Neural progenitor cell (in vitro differentiated cells): ENCODE results near the gene ATP4A.

Source experiments
- CTCF ChIP-seq: fragments of 200-600 bp; sonication (generic); IDR thresholded peaks from 2 replicates; pipeline ENCODE4 v1.5.1; 2017; ENCODE audit warnings: antibody characterized with exemption, mild to moderate bottlenecking
- EZH2 ChIP-seq: fragments of 200-600 bp; sonication (generic); IDR thresholded peaks from 2 replicates; pipeline ENCODE4 v1.6.1; 2017; ENCODE audit warnings: antibody characterized with exemption, mild to moderate bottlenecking, moderate library complexity
- EZH2phosphoT487 ChIP-seq: fragments of 200-600 bp; sonication (generic); IDR thresholded peaks from 2 replicates; pipeline ENCODE4 v1.6.1; 2017; ENCODE audit warnings: antibody characterized with exemption

GRCh38 chr19:35562776-35563175 lies 682 bp downstream of the ATP4A start:
- TF ChIP-seq CTCF (no peak), EZH2phosphoT487 (no peak), EZH2 (no peak)
